Liver (tissue), 9 donors: ENCODE measurements around the gene TAOK2. TPM values are rescaled to one million over a fixed set of nuclear protein-coding genes. Genes with fewer than 3 reads are reported as not detected.

Experiments used
- DNase-seq: peaks from one replicate; pipeline ENCODE4 v3.0.0-alpha.2; 2017; ENCODE audit warnings: low spot score
- H3K27ac ChIP-seq, 2 donors: one replicate each; pipeline ENCODE4 v1.7.0; 2013; ENCODE audit warnings: inconsistent platforms in 2 of 2, low read length in 2 of 2, control low read depth in 1 of 2, low read depth in 1 of 2, mild to moderate bottlenecking in 1 of 2
- H3K27me3 ChIP-seq, 4 donors: one replicate each; pipeline versions ENCODE4 v1.6.1 to v1.7.0; 2013; ENCODE audit warnings: low read length in 3 of 4, inconsistent platforms in 1 of 4, mild to moderate bottlenecking in 1 of 4, moderate library complexity in 1 of 4; ENCODE audit not compliant: control insufficient read depth in 4 of 4, insufficient read depth in 4 of 4
- H3K36me3 ChIP-seq, 4 donors: one replicate each; pipeline versions ENCODE4 v1.6.1 to v1.7.0; 2013; ENCODE audit warnings: low read length in 3 of 4, mild to moderate bottlenecking in 3 of 4, low read depth in 1 of 4, moderate library complexity in 1 of 4; ENCODE audit not compliant: control insufficient read depth in 4 of 4, insufficient read depth in 3 of 4
- H3K4me1 ChIP-seq, 4 donors: one replicate each; pipeline versions ENCODE4 v1.6.1 to v1.7.0; 2013; ENCODE audit warnings: low read length in 3 of 4, mild to moderate bottlenecking in 3 of 4, moderate library complexity in 1 of 4; ENCODE audit not compliant: control insufficient read depth in 4 of 4, insufficient read depth in 4 of 4
- H3K4me3 ChIP-seq, 3 donors: one replicate each; pipeline versions ENCODE4 v1.6.1 to v1.7.0; 2013; ENCODE audit warnings: low read length in 3 of 3, control low read depth in 1 of 3, low read depth in 1 of 3, mild to moderate bottlenecking in 1 of 3
- H3K9ac ChIP-seq, 2 donors: one replicate each; pipeline ENCODE4 v1.7.0; 2013; ENCODE audit warnings: low read length in 2 of 2, mild to moderate bottlenecking in 2 of 2, moderate library complexity in 2 of 2, control low read depth in 1 of 2, low read depth in 1 of 2
- H3K9me3 ChIP-seq, 4 donors: one replicate each; pipeline versions ENCODE4 v1.6.1 to v1.7.0; 2013; ENCODE audit warnings: low read length in 3 of 4; ENCODE audit not compliant: control insufficient read depth in 4 of 4
- CTCF ChIP-seq: fragments of 150-350 bp; IDR thresholded peaks from 2 replicates; pipeline ENCODE4 v1.5.1; 2017; ENCODE audit warnings: improper control_type of control experiment, low read depth, low read length; ENCODE audit not compliant: missing input control
- EGR1 ChIP-seq, 2 donors: IDR thresholded peaks; 2 replicates each; pipeline ENCODE4 v1.6.1; 2016 to 2018; ENCODE audit warnings: antibody characterized with exemption in 2 of 2, low read depth in 2 of 2
- GABPA ChIP-seq, 2 donors: IDR thresholded peaks in 1 of 2; conservative IDR thresholded peaks in 1 of 2; 2 replicates each; pipeline ENCODE4 v1.6.1; 2016; ENCODE audit warnings: antibody characterized with exemption in 2 of 2, mild to moderate bottlenecking in 1 of 2, moderate library complexity in 1 of 2
- HNF4A ChIP-seq, 2 donors: conservative IDR thresholded peaks; 2 replicates each; pipeline ENCODE4 v1.6.1; 2016; ENCODE audit warnings: antibody characterized with exemption in 2 of 2, mild to moderate bottlenecking in 2 of 2
- HNF4G ChIP-seq: IDR thresholded peaks from 2 replicates; pipeline ENCODE4 v1.6.1; 2016; ENCODE audit warnings: antibody characterized with exemption
- JUND ChIP-seq, 2 donors: IDR thresholded peaks; 2 replicates each; pipeline ENCODE4 v1.6.1; 2016; ENCODE audit warnings: antibody characterized with exemption in 2 of 2
- MAX ChIP-seq: IDR thresholded peaks from 2 replicates; pipeline ENCODE4 v1.6.1; 2016; ENCODE audit warnings: antibody characterized with exemption
- NR2F2 ChIP-seq: IDR thresholded peaks from 2 replicates; pipeline ENCODE4 v1.6.1; 2016; ENCODE audit warnings: antibody characterized with exemption
- RAD21 ChIP-seq, 2 donors: IDR thresholded peaks; 2 replicates each; pipeline ENCODE4 v1.6.1; 2016; ENCODE audit warnings: antibody characterized with exemption in 2 of 2, mild to moderate bottlenecking in 2 of 2
- REST ChIP-seq: IDR thresholded peaks from 2 replicates; pipeline ENCODE4 v1.6.1; 2016; ENCODE audit warnings: antibody characterized with exemption, mild to moderate bottlenecking
- RXRA ChIP-seq, 2 donors: IDR thresholded peaks; 2 replicates each; pipeline ENCODE4 v1.6.1; 2017 to 2018; ENCODE audit warnings: antibody characterized with exemption in 2 of 2, mild to moderate bottlenecking in 1 of 2
- SP1 ChIP-seq: IDR thresholded peaks from 2 replicates; pipeline ENCODE4 v1.6.1; 2018; ENCODE audit warnings: antibody characterized with exemption, mild to moderate bottlenecking
- TAF1 ChIP-seq: conservative IDR thresholded peaks from 2 replicates; pipeline ENCODE4 v1.6.1; 2016; ENCODE audit warnings: antibody characterized with exemption, mild to moderate bottlenecking
- ZBTB33 ChIP-seq: IDR thresholded peaks from 2 replicates; pipeline ENCODE4 v1.6.1; 2016; ENCODE audit warnings: antibody characterized with exemption
- WGBS: extraction: QIAGEN DNeasy Blood & Tissue Kit; methylation state at CpG from one replicate; pipeline ENCODE4 v1.1.7; 2013; 5-methylcytosine and 5-hydroxymethylcytosine counted together
- polyA plus RNA-seq, 2 donors: library from polyadenylated mRNA; stranded (reverse) in 1 of 2; unstranded in 1 of 2; fragments of 200-250 nt in 1 of 2; fragments of >200 nt in 1 of 2; fragmentation: Nextera tagmentation in 1 of 2; extraction: Ambion mirVana in 1 of 2; gene quantifications; one replicate each; pipeline versions ENCODE4 v1.2.1 to v1.2.3, GENCODE V29; 2013 to 2015
- total RNA-seq, 2 donors: library from RNA; depleted of rRNA; stranded (reverse); fragments of >200 nt; gene quantifications; one replicate each; pipeline ENCODE4 v1.2.3, GENCODE V29; 2014
- TF ChIP-seq, protein P1 (sequence below): IDR thresholded peaks from 2 replicates; pipeline ENCODE4 v1.6.1; 2016; ENCODE audit warnings: antibody characterized with exemption
- donor health status: healthy.
- donor health status: healthy.
- donor health status: healthy.
- donor health status: healthy.
- donor health status: healthy.

Gene TAOK2
- total and polyA plus RNA-seq, 4 donors: 2.2 to 27.9 (median 16.0) TPM

DNA sequence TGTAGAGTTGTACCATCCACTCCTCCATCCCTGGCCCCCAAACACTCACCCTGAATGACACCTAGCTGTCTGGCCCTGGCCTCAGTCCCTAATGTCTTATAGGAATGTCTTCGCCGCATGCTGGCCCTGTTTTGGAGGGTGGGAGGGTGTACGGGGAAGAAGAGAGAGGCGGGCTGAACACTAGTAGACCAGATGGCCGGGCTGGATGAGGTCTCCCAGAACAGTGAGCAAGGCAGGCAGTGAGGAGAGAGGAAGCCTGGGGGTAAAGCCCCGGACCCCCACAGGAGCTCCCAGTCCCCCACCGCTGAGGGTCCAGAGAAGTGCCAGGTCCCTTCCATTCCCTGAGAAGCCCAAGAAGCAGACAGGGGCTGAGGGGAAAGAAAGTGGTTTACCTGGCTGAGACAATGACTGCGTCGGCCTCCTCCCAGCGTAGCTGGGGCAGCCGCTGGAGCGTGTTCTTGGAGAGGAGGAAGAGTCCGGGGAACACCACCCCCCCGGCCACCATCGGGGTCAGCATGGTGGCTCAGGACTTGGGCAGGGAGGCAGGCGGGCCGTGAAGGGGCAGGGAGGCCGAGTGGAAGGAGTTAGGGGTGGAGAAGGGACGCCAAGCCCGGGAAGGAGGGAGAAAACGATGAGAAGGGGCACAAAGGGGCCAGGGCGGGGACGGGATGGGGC is 56.5 kb downstream of the TAOK2 start:
- WGBS: 33% methylated on average over 23 of the region's 23 CpGs
- Histone ChIP-seq H3K4me1 (no peaks in the 10 kb centered on the region), H3K36me3 (no peaks in the 10 kb centered on the region), H3K27me3 (peaks cover 0 to 3% (median under 1%) of the 10 kb centered on the region in 4 donors), H3K9ac (no peak overlapping the region), H3K27ac (no peak overlapping the region), H3K9me3 (no peaks in the 10 kb centered on the region), H3K4me3 (no peak overlapping the region)
- TF ChIP-seq GABPA (IDR thresholded peaks at IDR 0.05 in 1 of 2, conservative IDR thresholded peaks at IDR 0.05 in 1 of 2): no peak
- no peak for TF ChIP-seq TAF1
- TF ChIP-seq REST: no peak
- TF ChIP-seq NR2F2: no peak
- TF ChIP-seq ZBTB33: no peak
- no peak for TF ChIP-seq RAD21 (IDR thresholded peaks at IDR 0.05)
- no peak for TF ChIP-seq EGR1 (IDR thresholded peaks at IDR 0.05; ENCODE audit: low read depth in 2 of 2)
- DNase-seq: no peak

DNA sequence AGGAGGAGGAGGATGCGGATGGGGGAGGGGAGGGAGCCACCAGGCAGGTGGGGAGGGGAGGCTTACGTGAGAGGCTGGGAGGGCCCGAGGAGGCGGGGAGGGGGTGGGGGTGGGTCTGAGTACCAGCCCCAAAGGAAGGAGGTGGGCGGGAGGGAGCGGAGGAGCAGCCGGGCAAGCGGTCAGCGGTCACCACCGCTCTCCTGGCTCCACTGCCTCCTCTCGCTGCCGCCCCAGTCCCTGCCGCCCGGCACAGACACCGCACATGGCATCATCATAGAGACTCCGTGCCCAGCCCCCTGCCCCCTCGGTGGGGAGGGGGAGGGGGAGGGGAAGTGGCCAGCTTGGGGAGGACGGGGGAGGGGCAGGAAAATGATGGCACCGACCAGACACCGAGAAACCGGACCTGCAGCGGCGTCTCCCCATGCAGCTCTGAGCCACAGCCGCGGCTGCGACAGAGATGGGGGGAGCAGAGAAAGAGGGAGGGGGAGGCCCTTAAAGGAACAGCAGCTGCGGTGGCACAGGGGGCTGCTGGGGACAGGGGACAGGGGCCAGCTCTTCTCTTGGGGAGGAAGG is 57.3 kb downstream of the TAOK2 start, which contains the start of gene TLCD3B:
TLCD3B (minus strand) TSS at position 431 of the 573 bp plus-strand sequence. CDS start 744 bp downstream, outside the sequence.
- H3K36me3 ChIP-seq: no peaks in the 10 kb centered on the region
- no peak for DNase-seq
- H3K4me3 ChIP-seq: no peak within 1 kb of the TSS
- WGBS: 4% methylated on average over 27 of the region's 27 CpGs
- peaks cover 0 to 3% (median under 1%) of the 10 kb centered on the region in 4 donors for H3K27me3 ChIP-seq
- H3K4me1 ChIP-seq: no peaks in the 10 kb centered on the region
- H3K9me3 ChIP-seq: no peaks in the 10 kb centered on the region
- no peak within 1 kb of the TSS for H3K9ac ChIP-seq
- no peak within 1 kb of the TSS for H3K27ac ChIP-seq
- no peak for TF ChIP-seq SP1
- no peak for TF ChIP-seq EGR1 (IDR thresholded peaks at IDR 0.05; ENCODE audit: low read depth in 2 of 2)
- no peak for TF ChIP-seq CTCF
- TF ChIP-seq RAD21 (IDR thresholded peaks at IDR 0.05): no peak
- no peak for TF ChIP-seq RXRA (IDR thresholded peaks at IDR 0.05)
- no peak for TF ChIP-seq ZBTB33
- TF ChIP-seq, protein P1, sequence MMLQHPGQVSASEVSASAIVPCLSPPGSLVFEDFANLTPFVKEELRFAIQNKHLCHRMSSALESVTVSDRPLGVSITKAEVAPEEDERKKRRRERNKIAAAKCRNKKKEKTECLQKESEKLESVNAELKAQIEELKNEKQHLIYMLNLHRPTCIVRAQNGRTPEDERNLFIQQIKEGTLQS: no peak
- TF ChIP-seq JUND (IDR thresholded peaks at IDR 0.05): no peak
- TF ChIP-seq HNF4A (conservative IDR thresholded peaks at IDR 0.05): no peak
- TF ChIP-seq HNF4G: no peak
- TF ChIP-seq MAX: no peak
